Medulla oblongata (tissue), 1 donor: ENCODE measurements around the gene PFDN6.
"Not testable (repeated sequence)": the region's sequence is repeated elsewhere in the genome, so short reads cannot be mapped to it uniquely, and the experiment has no call there.

Source experiments
- DNase-seq: peaks from one replicate; pipeline ENCODE4 v3.0.0-alpha.2; 2015; ENCODE audit errors: extremely low spot score

The PFDN6 gene

GRCh38 chr6:33288921-33289783, at the start of gene PFDN6, which contains the start of gene WDR46:
TSS of gene PFDN6 (plus strand) at chr6:33289601. CDS start at chr6:33289857, 256 bp downstream.
TSS of gene WDR46 (minus strand) at chr6:33289239. CDS start at chr6:33289170, 69 bp downstream.
- DNase-seq: peak; percentile 99

GRCh38 chr6:33241968-33242367, 47.4 kb upstream of the PFDN6 start:
- DNase-seq: no peak

- DNase-seq: no peak
These were observed 45.9 kb upstream of the PFDN6 start for GRCh38 chr6:33243476-33243875.

GRCh38 chr6:33247977-33248642, 41.3 kb upstream of the PFDN6 start:
- DNase-seq: peak; percentile 96

- DNase-seq: no peak
These were observed 40.8 kb upstream of the PFDN6 start for GRCh38 chr6:33248643-33248931.

- DNase-seq: peak; percentile 100
These were observed 40.3 kb upstream of the PFDN6 start for GRCh38 chr6:33248932-33249731.

GRCh38 chr6:33249732-33250630, 39.4 kb upstream of the PFDN6 start:
- no peak for DNase-seq

- no peak for DNase-seq
These were observed 38.7 kb upstream of the PFDN6 start for GRCh38 chr6:33250731-33251130.

GRCh38 chr6:33251395-33252012, 37.9 kb upstream of the PFDN6 start:
- no peak for DNase-seq

- no peak for DNase-seq
These were observed 36.6 kb upstream of the PFDN6 start for GRCh38 chr6:33252759-33253158.

- DNase-seq: no peak
These were observed 34.8 kb upstream of the PFDN6 start for GRCh38 chr6:33254591-33254990.

- DNase-seq: no peak
These were observed 30.4 kb upstream of the PFDN6 start for GRCh38 chr6:33259032-33259431.

- DNase-seq: not testable (repeated sequence)
These were observed 26.9 kb upstream of the PFDN6 start for GRCh38 chr6:33262490-33262889.

- DNase-seq: no peak
These were observed 25.4 kb upstream of the PFDN6 start for GRCh38 chr6:33264015-33264414.

GRCh38 chr6:33271117-33271467, 18.3 kb upstream of the PFDN6 start:
- DNase-seq: peak; percentile 27

- peak; percentile 99 for DNase-seq
These were observed 17.7 kb upstream of the PFDN6 start, which contains the start of the genes RPS18 and VPS52 for GRCh38 chr6:33271468-33272274. TSS of gene RPS18 (plus strand) at chr6:33272075. CDS start at chr6:33272120, 45 bp downstream. TSS of gene VPS52 (minus strand) at chr6:33271876. CDS start at chr6:33271675, 201 bp downstream.

GRCh38 chr6:33272275-33273128, 16.9 kb upstream of the PFDN6 start:
- DNase-seq: no peak

GRCh38 chr6:33273129-33273923, 16.1 kb upstream of the PFDN6 start:
- no peak for DNase-seq
